ENCODE measurements around the gene MPPED1. TPM values are rescaled to one million over a fixed set of nuclear protein-coding genes. Genes with fewer than 3 reads are reported as not detected.

The MPPED1 gene
- total RNA-seq, 4 donors from 2014 or later = 0.23 to 0.99 (median 0.80) TPM; not detected in 1

GRCh38 chr22:43392385-43392989, 19.3 kb upstream of the MPPED1 start:
- no peaks in the 10 kb centered on the region for H3K36me3 ChIP-seq
- H3K27ac ChIP-seq = no peak overlapping the region
- WGBS = 88% methylated on average over 9 of the region's 9 CpGs

GRCh38 chr22:43393132-43393843, 18.5 kb upstream of the MPPED1 start:
- H3K36me3 ChIP-seq = no peaks in the 10 kb centered on the region
- no peak overlapping the region for H3K4me3 ChIP-seq
- peak in 1 of 2 donors; percentile 11 for DNase-seq (ENCODE audit: low spot score in 2 of 2)
- peaks cover 29% of the 10 kb centered on the region for H3K27me3 ChIP-seq
- WGBS = 66% methylated on average over 14 of the region's 14 CpGs
- no peaks in the 10 kb centered on the region for H3K9me3 ChIP-seq
- H3K4me1 ChIP-seq = no peaks in the 10 kb centered on the region
- no peak for TF ChIP-seq POLR2A (IDR thresholded peaks at IDR 0.05)
- no peak for TF ChIP-seq CTCF (IDR thresholded peaks at IDR 0.05)
- TF ChIP-seq EP300 (IDR thresholded peaks at IDR 0.05) = no peak
- TF ChIP-seq POLR2AphosphoS5 (IDR thresholded peaks at IDR 0.05) = no peak
- no peak overlapping the region for H3K27ac ChIP-seq

More at GRCh38 chr22:43392385-43392989, 19.3 kb upstream of the MPPED1 start:
- no peak overlapping the region for H3K4me3 ChIP-seq
- H3K27me3 ChIP-seq = peaks cover 29% of the 10 kb centered on the region
- TF ChIP-seq POLR2A (IDR thresholded peaks at IDR 0.05) (no peak), POLR2AphosphoS5 (IDR thresholded peaks at IDR 0.05) (no peak), EP300 (IDR thresholded peaks at IDR 0.05) (no peak), CTCF (IDR thresholded peaks at IDR 0.05) (no peak)
- no peaks in the 10 kb centered on the region for H3K9me3 ChIP-seq
- H3K4me1 ChIP-seq = no peaks in the 10 kb centered on the region
- peak in 1 of 2 donors; percentile 46 for DNase-seq (ENCODE audit: low spot score in 2 of 2)

- Histone ChIP-seq H3K4me3 (no peak overlapping the region), H3K9me3 (no peaks in the 10 kb centered on the region), H3K4me1 (no peaks in the 10 kb centered on the region), H3K36me3 (no peaks in the 10 kb centered on the region), H3K27ac (no peak overlapping the region), H3K27me3 (peaks cover 33% of the 10 kb centered on the region)
- DNase-seq (ENCODE audit: low spot score in 2 of 2) = no peak
- no peak for TF ChIP-seq POLR2A (IDR thresholded peaks at IDR 0.05)
- no peak for TF ChIP-seq CTCF (IDR thresholded peaks at IDR 0.05)
- no peak for TF ChIP-seq EP300 (IDR thresholded peaks at IDR 0.05)
- TF ChIP-seq POLR2AphosphoS5 (IDR thresholded peaks at IDR 0.05) = no peak
- WGBS = 92% methylated on average over 4 of the region's 4 CpGs
Measured at GRCh38 chr22:43393844-43394474, 17.9 kb upstream of the MPPED1 start.

GRCh38 chr22:43395086-43395695, 16.6 kb upstream of the MPPED1 start:
- Histone ChIP-seq H3K9me3 (no peaks in the 10 kb centered on the region), H3K36me3 (no peaks in the 10 kb centered on the region), H3K4me1 (no peaks in the 10 kb centered on the region), H3K27me3 (peaks cover 45% of the 10 kb centered on the region), H3K4me3 (no peak overlapping the region), H3K27ac (no peak overlapping the region)
- WGBS = 63% methylated on average over 4 of the region's 9 CpGs
- DNase-seq (ENCODE audit: low spot score in 2 of 2) = no peak
- TF ChIP-seq POLR2A (IDR thresholded peaks at IDR 0.05) = no peak
- TF ChIP-seq CTCF (IDR thresholded peaks at IDR 0.05) = no peak
- no peak for TF ChIP-seq EP300 (IDR thresholded peaks at IDR 0.05)
- no peak for TF ChIP-seq POLR2AphosphoS5 (IDR thresholded peaks at IDR 0.05)

Measured in suprapubic skin (tissue), 4 donors.